Measurements from ENCODE around the gene BNIPL.

DNA sequence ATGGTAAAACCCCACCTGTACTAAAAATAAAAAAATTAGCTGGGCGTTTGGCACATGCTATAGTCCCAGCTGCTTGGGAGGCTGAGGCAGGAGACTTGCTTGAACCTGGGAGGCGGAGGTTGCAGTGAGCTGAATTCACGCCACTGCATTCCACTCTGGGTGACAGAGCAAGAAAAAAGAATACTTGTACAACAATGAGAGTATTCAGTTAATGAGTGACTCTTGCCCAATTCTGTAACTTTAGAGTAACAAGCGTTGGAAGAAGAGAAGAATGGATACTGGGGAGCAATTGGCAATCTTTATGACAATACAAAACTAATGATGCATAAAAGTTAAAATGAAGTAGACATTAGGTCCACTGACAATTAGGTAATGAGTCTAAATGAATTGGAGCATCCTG lies 43.8 kb upstream of the BNIPL start:
- TF ChIP-seq TAF1 (IDR thresholded peaks at IDR 0.05; ENCODE audit: low read depth, low read length) (no peak), POLR2A (IDR thresholded peaks at IDR 0.05; ENCODE audit: low read depth, low read length) (no peak)

All from GM12891 (cell line).